ENCODE results near the gene SMIM36.
"Not testable (repeated sequence)": the region's sequence is repeated elsewhere in the genome, so short reads cannot be mapped to it uniquely, and the experiment has no call there.

Gene SMIM36

DNA sequence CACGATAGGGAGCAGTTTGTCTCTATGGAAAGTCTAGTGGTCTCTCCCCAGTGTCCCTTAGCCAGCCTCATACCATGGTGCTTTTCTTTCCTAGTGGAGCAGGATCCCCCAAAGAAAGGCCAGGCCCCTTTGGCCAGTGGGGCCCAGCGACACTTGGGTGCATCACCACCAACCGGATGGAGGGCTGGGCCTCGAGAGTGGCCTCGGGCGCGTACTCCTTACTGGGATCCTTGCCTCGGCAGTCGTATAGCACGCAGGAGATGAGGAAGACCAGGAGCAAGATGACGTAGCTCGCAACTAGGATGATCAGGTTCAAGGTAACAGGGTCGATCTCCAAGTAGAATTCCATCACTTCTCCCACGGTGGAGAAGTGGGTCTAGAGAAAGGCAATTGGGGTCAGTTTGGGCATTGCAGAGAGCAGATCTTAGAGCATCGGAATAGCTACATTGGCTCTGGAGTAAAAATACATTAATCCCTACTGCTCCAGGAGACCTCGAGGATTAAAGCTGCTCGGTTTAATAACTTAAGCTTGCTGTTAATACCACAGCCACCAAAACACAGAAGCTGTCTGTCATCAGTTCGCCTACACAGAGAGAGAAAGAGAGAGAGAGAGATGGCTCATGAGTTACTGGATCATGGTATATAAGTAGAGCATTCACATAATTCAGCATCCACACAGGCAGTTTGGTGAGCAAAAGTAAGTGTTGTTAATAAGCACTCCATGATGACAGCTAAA is at the start of gene SMIM36:
SMIM36 (minus strand) TSS at position 467 of the 736 bp plus-strand sequence.
- DNase-seq, result no peak

DNA sequence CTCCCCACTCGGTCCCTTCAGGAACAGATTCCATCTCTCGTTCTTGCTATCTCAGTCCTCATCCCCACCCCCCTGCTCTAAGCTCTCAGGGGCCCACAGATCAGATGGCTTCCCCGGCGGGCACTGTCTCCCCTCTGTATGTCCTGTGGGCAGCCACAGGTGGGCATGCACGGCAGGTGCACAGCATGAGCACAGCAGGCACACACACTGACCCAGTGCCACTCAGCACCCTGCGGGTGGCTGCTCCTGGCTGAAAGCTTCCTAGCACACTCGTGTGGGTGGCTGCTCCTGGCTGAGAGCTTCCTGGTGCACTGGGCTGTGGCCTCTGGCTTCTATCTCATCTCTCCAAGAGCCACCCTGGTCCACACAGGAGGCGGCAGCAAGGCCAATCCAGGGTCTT is 44.5 kb upstream of the SMIM36 start:
- no peak for DNase-seq

DNA sequence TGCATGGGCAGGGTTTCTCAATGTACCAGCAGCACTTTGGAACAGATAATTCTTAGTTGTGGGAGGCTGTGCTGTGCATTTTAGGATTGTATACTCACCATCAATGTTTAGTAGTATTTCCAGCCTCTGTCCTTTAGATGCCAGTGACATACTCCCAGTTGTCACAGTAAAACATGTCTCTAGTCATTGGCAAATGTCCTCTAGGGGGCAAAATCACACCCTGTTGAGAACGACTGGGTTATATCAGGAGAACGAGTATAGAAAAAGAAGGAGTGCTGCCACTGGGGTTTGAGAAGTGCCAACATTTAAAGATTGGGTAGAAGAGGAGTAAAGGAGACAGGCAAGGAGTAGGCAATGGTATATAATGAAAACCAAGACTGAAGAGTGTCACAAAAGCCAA is 37.9 kb upstream of the SMIM36 start:
- peak; percentile 29 for DNase-seq

DNA sequence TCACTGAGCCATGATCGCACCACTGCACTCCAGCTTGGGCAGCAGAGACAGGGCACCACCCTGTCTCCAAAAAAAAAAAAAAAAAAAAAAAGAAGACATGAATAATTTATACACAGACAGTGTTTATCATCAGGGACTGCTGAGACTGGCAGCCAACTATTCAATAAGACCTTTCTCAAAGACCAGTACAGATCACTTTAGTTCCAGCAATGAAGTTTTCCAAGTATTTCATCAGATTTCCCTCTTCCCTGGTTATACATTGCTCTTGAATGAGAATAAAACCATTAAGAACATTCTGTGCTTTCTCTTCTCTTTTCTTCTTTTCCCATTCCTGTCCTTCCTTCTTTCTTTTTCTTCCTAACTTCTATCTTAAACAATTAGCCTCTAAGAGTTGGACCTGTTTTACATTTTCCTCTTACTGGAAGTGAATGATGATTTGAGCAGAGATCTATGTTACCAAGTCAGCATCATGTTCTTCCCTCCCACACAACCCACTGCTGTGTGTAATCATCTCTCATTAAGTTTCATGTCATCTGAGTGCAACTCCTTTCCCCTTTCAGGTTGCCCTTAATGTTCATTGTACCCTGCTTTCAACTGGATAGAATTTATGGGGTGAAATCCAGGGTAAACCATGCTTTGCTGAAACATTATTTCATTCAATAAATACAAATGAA is 35.9 kb upstream of the SMIM36 start:
- DNase-seq, result no peak

DNA sequence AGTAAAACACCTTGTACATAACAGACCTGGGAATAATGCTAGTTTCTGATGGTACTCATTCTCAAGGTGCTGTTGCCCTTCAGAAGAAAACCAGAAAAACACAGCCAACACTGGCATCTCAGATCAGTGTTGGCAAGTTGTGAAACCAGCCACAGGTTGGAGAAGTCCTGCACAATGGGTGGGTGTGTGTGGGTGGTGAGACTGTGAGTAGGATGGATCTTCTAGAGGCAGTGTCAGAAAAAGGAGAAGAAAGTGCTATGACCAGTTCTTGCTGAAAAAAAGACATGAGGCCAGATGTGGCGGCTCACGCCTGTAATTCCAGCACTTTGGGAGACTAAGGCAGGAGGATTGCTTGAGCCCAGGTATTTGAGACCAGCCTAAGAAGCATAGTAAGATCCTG is 35.2 kb upstream of the SMIM36 start:
- DNase-seq, result no peak

DNA sequence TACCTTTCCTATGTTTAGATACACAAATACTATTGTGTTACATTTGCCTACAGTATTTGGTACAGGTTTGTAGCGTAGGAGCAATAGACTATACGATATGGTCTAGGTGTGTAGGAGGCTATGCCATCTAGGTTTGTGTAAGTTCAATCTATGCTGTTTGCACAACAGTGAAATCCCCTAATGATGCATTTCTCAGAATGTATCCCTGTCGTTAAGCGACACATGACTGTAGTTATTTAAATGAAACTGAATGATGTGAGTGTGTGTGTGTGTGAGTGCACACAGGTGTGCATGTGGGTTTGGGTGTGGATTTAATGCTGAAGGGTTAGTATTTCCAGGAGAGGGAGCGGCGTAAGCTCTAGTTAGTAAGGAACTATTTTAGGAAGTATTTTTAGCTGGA is 34.6 kb upstream of the SMIM36 start:
- no peak for DNase-seq

DNA sequence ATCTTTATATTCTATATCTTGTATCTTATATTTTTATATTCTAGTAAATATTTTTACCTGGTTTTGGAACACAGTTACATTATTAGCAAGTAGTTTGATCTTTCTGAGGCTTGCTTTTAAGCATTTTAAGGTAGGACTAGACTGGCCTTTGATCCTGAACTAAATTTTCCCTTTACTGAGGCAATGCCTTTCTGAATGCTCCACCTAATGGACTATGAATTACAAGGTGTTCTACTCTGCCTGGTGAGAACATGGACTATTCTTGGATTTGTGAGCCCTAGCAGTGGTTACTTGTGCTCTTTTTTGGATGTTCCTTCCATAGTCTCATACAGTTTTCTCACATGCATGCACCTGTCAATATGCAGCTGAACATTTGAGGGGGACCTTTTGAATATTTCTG is 32.5 kb upstream of the SMIM36 start:
- DNase-seq, result no peak

DNA sequence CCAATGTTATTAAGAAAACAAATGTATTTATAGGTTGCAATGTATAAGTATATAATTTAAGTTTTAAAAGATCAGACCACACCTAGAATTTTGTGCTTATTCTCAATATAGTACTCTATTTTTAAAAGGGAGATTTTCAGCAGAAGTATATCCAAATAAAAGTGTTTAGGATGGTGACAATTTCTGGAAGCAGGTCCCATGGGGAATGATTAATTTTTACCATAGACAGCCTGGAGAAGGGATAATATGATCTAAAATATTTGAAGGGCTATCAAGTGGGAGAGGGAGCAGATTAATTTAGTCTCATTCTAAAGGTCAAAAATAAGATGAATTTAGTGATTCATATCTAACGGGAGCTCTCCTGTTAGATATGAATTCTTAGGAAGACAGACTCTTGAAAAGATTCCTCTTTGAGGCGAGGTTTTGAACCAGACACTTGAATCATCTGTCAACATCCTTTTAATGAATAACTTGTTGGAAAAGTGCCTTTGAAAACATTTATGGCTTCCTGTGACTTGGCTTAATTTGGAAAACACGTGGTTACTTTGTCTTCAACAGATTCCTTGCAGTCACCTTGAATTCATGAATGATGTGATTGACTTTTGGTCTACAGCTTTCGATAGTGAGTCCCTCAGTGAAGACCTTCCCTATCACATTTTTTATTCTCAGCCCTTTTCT is 29.3 kb upstream of the SMIM36 start:
- DNase-seq, result no peak

DNA sequence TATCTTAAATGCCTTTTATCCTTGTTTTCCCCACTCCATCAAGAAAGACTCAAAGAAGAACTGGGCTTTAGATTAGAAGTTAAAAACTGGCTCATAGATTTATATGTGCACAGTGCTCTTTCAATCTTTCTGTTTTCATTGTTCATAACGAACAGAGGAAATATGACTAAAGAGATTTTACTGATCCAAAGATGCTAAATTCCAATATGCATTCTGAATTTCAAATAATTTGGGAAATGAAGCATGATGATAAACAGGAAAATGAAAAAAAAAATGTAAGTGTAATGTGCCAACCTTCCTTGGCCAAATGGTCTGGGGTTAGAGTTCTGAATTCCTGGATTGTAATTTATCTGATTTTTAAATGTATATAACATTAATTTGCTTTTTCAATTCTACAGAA is 25.0 kb upstream of the SMIM36 start:
- DNase-seq, result no peak

DNA sequence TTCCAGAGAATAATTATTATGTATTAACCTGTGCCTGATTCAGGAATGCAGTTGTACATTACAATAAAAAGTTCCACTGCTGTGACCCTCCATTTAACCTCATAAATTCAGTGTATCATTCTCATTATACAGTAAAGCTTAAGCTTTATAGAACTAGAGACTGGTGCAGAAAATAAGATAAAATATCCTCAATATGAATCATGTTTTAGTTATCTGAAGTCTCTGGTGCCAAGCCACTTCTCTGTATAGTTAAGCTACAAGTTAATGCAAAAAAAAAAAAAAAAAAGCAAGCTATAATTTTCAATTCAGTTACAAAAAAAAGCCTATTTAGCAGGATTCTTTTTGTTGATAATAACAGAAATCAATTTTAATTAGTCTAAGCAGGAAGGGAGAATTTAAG is 22.4 kb upstream of the SMIM36 start:
- DNase-seq, result no peak

DNA sequence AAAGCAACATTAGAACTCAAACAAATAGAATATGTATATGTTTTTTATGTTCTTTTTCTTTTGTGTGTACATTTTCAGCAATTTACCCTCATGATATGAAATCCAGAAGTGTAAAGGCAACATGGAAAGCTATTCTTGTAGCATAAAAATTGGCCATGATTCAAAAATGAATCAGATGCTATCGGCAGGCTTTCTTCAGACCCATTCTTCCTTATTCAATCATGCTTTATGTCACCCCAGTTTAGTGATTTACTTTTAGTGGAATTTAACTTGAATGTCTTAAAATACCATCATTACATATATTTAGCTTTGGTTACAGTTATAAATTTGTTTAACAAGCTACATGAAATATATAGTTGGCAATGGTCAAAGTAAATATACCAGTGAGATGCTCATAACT is 21.4 kb upstream of the SMIM36 start:
- no peak for DNase-seq

DNA sequence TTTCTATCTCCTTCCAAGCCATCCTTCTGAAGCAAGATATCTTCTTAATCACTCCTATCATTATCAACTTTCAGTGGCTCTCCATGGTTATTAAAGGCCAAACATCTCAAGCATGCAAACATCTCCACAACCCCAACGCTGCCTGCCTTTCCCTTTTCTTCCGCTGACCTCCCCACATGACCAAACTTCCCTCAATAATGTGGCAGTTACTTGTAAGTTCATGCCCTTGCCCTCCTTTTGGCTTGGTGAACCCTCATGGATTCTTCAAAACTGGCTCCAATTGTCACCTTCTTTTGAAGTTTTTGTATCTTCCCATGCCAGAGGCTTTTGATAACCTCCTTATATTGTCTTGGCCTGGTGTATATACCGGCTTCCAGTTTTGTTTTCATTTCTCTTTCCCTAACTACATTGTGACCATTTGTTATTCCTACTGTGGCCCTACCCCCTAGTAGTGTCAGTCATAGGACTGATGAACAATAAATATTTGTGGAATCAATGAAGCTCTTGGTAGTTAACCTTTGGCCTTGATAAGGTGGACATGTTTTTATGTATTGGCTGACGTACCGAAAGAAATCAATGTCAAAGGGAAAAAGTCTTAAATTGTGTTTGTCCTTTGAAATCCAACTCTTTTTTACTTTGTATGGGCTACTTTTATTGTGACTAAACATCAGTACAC is 19.9 kb upstream of the SMIM36 start:
- no peak for DNase-seq

DNA sequence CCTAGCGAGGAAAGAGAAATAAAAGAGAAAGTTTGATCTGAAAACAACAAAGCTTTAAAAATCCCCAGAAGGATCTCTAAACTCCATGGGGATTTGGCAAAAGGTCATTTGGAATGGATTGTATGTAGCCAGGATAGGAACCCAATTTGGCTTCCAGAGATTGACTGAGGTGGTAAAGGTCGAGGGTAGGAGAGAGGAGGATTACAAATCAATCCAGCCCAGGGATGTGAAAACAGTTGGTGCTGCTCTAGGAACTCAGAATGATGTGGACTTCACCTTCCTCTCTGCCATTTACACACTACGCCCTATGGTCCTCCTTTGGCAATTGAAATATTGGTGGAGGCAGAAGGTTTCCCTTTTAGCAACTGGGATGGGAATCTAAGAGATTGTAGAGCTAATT is 18.8 kb upstream of the SMIM36 start:
- no peak for DNase-seq

DNA sequence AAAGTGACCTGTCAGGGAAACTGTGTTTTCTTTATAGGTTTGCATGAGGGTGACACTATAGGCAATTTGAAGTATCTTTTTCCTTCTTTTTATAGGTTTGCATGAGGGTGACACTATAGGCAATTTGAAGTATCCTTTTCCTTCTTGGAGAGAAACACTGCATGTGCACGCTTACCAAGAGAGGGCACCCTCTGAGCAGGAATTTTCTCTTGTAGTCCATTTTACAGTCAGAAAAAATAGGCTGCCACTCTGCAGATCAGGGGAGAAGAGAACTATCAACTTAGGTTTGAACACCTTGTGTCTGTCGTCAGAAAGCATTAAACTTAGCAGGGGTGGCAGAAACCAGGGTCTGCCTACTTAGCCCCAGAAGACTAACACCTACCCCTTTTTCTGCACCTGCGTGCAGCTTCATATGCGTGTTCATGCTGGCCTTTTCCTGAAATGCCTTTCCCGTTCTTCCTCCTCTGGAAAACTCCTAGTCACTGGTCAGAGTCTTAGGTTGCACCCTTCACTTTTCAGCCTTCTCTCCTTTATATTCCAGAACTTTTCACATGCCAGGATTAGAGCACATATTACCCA is 16.4 kb upstream of the SMIM36 start:
- peak; percentile 67 for DNase-seq

DNA sequence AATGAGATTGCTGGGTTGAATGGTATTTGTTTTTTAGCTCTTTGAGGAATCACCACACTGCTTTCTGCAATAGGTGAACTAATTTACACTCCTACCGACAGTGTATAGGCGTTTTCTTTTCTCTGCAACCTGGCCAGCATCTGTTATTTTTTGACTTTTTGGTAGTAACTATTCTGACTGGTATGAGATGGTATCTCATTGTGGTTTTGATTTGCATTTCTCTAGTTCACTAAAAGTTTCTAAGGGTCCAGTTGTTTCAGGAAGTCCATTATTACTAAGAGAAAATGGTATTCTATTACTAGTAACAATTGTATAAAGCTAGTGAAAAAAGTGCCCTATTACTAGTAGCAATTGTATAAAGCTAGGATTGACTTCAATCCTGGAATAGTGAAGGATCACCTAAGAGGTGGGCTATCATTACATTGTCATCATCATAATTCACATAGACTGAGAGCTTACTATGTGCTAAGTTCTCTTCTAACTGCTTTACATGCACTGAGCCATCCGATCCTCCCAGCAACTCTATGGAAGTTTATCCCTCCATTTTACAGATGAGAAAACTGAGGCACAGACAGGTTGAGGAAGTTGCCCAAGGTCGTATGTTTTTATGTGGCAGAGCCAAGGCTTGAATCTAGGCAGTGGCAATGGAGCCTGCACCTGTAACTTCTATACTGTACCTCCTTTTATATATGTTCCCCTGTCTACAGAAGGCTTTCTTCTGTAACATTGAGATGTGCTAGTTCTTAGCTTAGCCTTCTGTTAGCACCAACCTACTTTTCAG is 13.4 kb upstream of the SMIM36 start:
- DNase-seq, result no peak

DNA sequence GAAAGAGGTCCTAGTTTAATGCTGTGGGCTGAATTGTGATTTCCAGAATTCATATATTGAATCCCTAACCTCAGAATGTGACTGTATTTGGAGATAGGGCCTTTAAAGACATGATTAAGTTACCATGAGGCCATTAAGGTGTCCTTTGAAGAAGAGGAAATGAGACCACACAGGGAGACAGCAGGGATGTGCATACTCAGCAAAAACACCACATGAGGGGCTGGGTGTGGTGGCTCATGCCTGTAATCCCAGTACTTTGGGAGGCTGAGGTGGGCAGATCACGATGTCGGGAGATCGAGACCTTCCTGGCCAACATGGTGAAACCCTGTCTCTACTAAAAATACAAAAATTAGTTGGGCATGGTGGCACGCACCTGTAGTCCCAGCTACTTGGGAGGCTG is 11.8 kb upstream of the SMIM36 start:
- DNase-seq, result not testable (repeated sequence)

DNA sequence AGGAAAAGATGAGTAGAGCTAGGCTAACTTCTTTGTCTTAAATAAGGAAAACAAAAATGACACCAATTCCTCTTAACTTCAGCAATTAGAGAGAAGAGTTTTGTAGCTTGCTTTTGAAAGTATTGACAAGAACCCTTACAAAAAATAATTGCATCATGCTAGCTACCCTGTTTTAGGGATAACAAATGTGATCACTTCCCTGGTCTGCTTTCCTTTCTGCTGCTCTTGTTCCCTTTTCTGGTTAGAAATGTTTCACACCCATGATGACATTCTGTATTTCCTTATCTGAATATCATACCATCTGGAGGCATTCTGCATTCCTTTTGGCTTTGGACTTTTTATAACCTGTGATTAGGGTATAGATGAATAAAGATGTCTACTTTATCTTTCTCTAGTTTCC is 9.9 kb upstream of the SMIM36 start:
- peak; percentile 48 for DNase-seq

DNA sequence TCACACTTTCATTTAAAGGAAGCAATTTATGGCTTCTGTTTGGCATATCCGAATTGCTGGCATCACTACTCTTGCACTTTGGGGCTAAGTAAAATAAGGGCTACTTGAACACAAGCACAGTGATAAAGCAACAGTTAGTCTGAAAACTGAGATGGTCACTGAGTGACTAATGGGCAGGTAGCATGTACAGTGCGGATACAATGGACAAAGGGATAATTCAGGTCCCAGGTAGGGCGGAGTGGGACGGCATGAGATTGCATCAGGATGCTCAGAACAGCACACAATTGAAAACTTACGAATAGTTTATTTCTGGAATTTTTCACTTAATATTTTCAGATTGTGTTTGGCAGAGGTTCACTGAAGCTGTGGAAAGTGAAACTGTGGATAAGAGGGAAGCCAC is 9.2 kb upstream of the SMIM36 start:
- no peak for DNase-seq

DNA sequence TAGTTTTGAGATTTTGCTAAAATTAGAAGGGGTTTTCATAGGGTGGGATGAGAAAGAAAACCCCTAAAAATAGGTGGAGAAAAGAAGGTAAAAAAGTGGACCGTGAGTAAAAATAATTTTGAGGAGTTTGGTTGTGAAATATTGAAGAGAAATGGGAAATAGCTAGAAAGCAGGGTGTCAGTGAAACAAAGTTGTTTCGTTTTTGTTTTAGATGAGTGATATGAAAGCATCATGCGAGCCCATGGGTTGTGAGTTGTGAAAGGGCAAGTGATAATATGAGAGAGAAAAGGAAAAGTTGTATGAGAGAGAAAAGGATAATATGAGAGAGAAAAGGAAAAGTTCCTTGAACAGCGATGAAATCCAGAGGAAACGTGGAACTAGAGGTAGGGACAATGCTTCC is 7.3 kb upstream of the SMIM36 start:
- no peak for DNase-seq

DNA sequence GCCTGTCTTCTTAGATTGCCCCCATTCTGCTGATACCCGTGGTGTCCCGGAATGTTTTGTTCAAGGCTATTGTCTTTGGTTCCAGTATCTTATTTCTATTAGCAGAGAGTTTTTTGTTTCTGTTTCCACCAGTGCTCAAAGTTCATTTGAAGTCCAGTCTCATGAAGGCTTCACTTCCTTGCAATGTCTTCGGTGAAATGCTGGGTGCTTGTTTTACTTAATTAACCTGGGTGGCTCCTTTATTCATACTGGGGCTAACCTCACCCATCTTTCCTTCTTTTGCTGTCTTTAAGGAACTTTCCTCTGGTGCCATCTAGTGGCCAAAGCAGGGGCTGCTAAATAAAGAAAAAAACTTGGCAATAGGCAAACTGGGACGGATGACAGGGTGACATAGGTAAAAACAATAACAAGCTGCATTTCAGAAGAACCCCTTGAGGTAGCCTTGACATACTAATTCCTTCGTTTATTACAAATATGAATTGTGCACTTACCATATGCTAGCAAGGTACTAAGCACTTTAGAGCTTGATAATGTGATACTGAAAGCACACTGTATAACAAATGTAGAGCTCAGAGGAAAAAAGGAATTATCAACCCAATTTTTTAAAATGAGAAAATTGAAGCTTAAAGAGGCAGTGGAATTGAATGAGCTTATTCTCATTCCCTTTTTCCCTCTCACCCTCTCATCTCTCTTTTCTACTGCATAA is 2.8 kb upstream of the SMIM36 start:
- peak; percentile 91 for DNase-seq

DNA sequence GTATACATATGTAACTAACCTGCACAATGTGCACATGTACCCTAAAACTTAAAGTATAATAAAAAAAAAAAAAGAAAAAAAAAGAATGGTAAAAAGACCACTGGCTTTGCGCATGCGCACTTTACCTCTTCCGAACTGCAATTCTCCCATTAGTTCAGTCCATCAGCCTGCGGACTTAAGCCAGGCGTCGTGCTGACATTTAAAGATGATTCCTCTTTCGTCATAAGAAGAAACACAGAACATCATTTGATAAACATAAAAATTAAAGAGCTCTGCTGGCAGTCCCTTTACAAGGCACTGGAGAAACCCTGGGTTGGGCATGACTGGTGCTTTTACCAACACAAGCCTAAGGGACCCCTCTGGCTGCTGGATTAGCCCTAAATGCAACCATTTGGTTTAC is 3.6 kb downstream of the SMIM36 start:
- DNase-seq, result not testable (repeated sequence)

DNA sequence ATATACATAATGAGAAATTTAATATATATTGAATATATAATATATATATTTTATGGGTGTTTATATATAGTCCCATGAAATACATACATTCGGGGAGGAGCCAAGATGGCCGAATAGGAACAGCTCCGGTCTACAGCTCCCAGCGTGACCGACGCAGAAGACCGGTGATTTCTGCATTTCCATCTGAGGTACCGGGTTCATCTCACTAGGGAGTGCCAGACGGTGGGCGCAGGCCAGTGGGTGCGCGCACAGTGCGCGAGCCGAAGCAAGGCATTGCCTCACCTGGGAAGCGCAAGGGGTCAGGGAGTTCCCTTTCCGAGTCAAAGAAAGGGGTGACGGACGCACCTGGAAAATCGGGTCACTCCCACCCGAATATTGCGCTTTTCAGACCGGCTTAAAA is 9.6 kb downstream of the SMIM36 start:
- DNase-seq, result not testable (repeated sequence)

Measured in hematopoietic multipotent progenitor cell treated with erythropoietin and hydrocortisone succinate and interleukin-3 and kit ligand, for 4 days (in vitro differentiated cells).